Central memory CD8-positive, alpha-beta T cell (primary cell): ENCODE measurements around the gene CDH23.

Source experiments
- ATAC-seq: fragments of 150-1000 bp; cut with Tn5 transposase; replicated peaks from 2 replicates; pipeline ENCODE4 v1.10.0; 2022; ENCODE audit warnings: mild to moderate bottlenecking, moderate FRiP score, moderate number of reproducible peaks; ENCODE audit not compliant: poor library complexity, severe bottlenecking; ENCODE audit errors: extremely low read depth
- DNase-seq, 2 donors: peaks; one replicate each; pipeline ENCODE4 v3.0.0; 2021; ENCODE audit warnings: low spot score in 2 of 2
- H3K27ac Mint-ChIP-seq: one replicate; pipeline ENCODE4 v1.8.0; 2022; ENCODE audit warnings: low read depth, mild to moderate bottlenecking, moderate library complexity, mixed read lengths
- H3K27me3 Mint-ChIP-seq: one replicate; pipeline ENCODE4 v1.8.0; 2022; ENCODE audit warnings: mixed read lengths
- H3K36me3 Mint-ChIP-seq: one replicate; pipeline ENCODE4 v1.8.0; 2022; ENCODE audit warnings: mild to moderate bottlenecking, moderate library complexity, mixed read lengths; ENCODE audit not compliant: insufficient read depth
- H3K4me1 Mint-ChIP-seq: one replicate; pipeline ENCODE4 v1.8.0; 2022; ENCODE audit warnings: mixed read lengths
- H3K4me3 Mint-ChIP-seq: one replicate; pipeline ENCODE4 v1.8.0; 2022; ENCODE audit warnings: mild to moderate bottlenecking, moderate library complexity, mixed read lengths
- H3K9me3 Mint-ChIP-seq: one replicate; pipeline ENCODE4 v1.8.0; 2022; ENCODE audit warnings: mixed read lengths

The CDH23 gene

GRCh38 chr10:71545001-71545400, 148.3 kb downstream of the CDH23 start:
- Mint-ChIP-seq H3K4me3 (no peak overlapping the region), H3K9me3 (no peaks in the 10 kb centered on the region), H3K4me1 (no peaks in the 10 kb centered on the region), H3K27me3 (no peaks in the 10 kb centered on the region), H3K27ac (no peak overlapping the region), H3K36me3 (no peaks in the 10 kb centered on the region)
- ATAC-seq (no peak), DNase-seq (no peak)

- DNase-seq = no peak
- Mint-ChIP-seq H3K4me3 (no peak overlapping the region), H3K4me1 (no peaks in the 10 kb centered on the region), H3K9me3 (no peaks in the 10 kb centered on the region), H3K27me3 (no peaks in the 10 kb centered on the region), H3K36me3 (no peaks in the 10 kb centered on the region), H3K27ac (no peak overlapping the region)
- no peak for ATAC-seq
These were observed 149.5 kb downstream of the CDH23 start for GRCh38 chr10:71546220-71546619.

- Mint-ChIP-seq H3K9me3 (no peaks in the 10 kb centered on the region), H3K27me3 (no peaks in the 10 kb centered on the region), H3K4me1 (no peaks in the 10 kb centered on the region), H3K27ac (no peak overlapping the region), H3K36me3 (no peaks in the 10 kb centered on the region), H3K4me3 (no peak overlapping the region)
- ATAC-seq (no peak), DNase-seq (no peak)
These were observed 150.6 kb downstream of the CDH23 start for GRCh38 chr10:71547312-71547711.

DNA sequence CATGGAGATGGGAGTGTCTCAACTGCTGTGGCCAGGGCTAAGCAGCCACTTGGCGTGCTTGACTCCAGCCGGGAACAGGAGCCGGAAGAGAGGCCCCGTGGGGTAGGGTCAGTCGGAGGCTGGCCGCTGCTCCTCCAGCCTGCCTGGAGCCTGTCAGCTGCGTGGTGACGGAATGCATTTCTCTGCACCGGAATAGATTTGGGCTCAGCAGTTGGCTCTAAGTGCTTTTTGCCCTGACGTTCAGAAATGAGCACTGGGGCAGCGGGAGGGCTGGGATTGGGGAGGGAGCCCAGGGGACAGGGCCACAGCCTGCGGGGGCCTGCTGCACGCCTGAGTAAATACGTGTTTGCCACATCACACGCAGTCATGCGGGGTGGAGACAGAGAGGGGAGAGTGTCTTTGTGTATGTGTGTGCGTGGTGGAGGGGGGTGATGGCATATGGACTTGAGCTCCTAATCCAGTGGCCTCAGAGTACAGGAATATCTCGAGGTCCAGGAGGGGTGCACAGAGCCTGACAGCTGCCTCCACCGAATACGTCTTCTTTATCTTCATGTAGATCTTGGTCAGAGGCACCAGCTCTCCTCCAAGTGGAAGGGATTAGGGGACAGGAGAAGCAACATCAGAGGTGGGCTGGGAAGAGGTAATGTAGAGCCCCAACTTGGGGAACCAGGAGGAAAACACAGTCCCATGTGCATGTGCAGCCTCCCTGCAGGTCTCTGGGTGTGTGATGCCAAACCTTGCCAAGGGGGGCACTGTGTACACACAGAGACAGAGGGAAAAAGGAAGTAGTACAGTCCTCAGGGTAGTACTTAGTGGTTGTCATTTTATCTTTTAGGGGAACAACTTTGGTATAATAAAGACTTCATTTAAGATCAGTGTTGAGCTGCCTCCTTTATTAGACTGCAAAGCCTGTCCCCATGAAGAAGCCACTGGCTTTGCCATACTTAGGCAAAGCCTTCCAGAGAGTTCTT, 151.4 kb downstream of the CDH23 start:
- no peaks in the 10 kb centered on the region for H3K27me3 Mint-ChIP-seq
- no peaks in the 10 kb centered on the region for H3K9me3 Mint-ChIP-seq
- DNase-seq = no peak
- H3K4me1 Mint-ChIP-seq = no peaks in the 10 kb centered on the region
- peaks cover under 1% of the 10 kb centered on the region for H3K36me3 Mint-ChIP-seq
- no peak overlapping the region for H3K4me3 Mint-ChIP-seq
- ATAC-seq = no peak
- H3K27ac Mint-ChIP-seq = no peak overlapping the region

DNA sequence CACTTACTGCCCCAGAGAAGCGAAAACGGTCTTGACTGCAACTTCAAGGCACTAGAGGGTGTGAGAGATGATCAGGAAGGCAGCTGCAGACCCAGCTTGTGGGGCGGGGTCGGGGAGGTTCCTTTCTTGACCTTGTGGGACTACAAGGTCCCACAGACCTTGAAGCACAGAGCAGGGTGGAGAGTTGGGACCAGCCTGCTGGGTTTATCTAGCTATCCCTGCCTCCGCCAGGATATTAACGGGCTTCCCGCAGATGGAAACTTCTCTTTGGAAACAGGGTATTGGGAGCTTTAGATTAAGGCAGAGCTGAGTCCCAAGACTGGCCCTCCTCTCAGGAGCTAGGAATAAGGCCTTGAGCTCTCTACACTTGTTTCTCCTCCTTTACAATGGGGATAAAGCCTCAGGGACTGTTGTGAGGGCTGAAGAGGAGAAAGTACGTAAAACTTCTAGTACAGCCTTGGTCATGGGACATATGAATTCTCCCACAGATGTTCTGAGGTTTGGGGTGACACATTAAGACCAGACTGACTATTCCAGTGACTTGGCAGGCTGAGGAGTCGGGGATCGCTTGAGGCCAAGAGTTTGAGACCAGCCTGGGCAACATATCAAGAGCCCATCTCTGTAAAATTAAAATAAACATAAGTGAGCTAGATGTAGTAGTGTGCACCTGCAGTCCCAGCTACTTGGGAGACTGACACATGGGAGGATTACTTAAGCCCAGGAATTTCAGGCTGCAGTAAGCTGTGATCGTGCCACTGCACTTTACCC, 153.2 kb downstream of the CDH23 start:
- ATAC-seq = no peak
- Mint-ChIP-seq H3K4me3 (no peak overlapping the region), H3K27me3 (no peaks in the 10 kb centered on the region), H3K9me3 (no peaks in the 10 kb centered on the region), H3K4me1 (no peaks in the 10 kb centered on the region), H3K27ac (peak overlapping the region; percentile 90), H3K36me3 (peaks cover 2% of the 10 kb centered on the region)
- DNase-seq = no peak

GRCh38 chr10:71550628-71551027, 153.9 kb downstream of the CDH23 start:
- no peaks in the 10 kb centered on the region for H3K9me3 Mint-ChIP-seq
- H3K27me3 Mint-ChIP-seq = peaks cover 2% of the 10 kb centered on the region
- no peaks in the 10 kb centered on the region for H3K4me1 Mint-ChIP-seq
- ATAC-seq (no peak), DNase-seq (no peak)
- H3K4me3 Mint-ChIP-seq = no peak overlapping the region
- H3K27ac Mint-ChIP-seq = peak overlapping the region; percentile 90
- H3K36me3 Mint-ChIP-seq = peaks cover 2% of the 10 kb centered on the region

- DNase-seq = no peak
- H3K36me3 Mint-ChIP-seq = peaks cover 2% of the 10 kb centered on the region
- peaks cover 9% of the 10 kb centered on the region for H3K27me3 Mint-ChIP-seq
- no peaks in the 10 kb centered on the region for H3K9me3 Mint-ChIP-seq
- no peak overlapping the region for H3K4me3 Mint-ChIP-seq
- no peaks in the 10 kb centered on the region for H3K4me1 Mint-ChIP-seq
- H3K27ac Mint-ChIP-seq = no peak overlapping the region
- no peak for ATAC-seq
These were observed 155.2 kb downstream of the CDH23 start for GRCh38 chr10:71551970-71552369.

- no peak overlapping the region for H3K27ac Mint-ChIP-seq
- DNase-seq = no peak
- H3K4me3 Mint-ChIP-seq = no peak overlapping the region
- no peak for ATAC-seq
- no peaks in the 10 kb centered on the region for H3K9me3 Mint-ChIP-seq
- peaks cover 2% of the 10 kb centered on the region for H3K36me3 Mint-ChIP-seq
- no peaks in the 10 kb centered on the region for H3K4me1 Mint-ChIP-seq
- H3K27me3 Mint-ChIP-seq = peaks cover 14% of the 10 kb centered on the region
These were observed 156.7 kb downstream of the CDH23 start for GRCh38 chr10:71553432-71553831.

DNA sequence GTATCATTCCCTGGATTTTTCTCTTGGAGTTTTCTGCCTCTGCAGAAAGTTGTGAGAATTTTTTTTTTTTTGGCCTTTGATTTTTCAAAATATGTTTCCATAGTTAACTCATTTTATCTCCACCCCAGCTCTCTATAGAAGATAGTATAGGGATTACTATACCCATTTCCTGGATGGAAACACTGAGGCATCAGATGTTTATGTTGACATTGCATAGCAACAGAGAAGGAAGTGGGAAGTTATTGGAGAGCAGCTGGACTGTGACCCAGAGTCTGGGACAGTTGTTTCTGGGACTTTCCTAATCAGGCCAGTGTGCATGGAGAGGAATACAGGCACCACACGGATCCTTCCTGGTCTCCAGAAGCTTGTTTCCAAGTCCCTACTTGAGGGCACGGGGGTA, 158.0 kb downstream of the CDH23 start:
- H3K36me3 Mint-ChIP-seq = peaks cover 2% of the 10 kb centered on the region
- no peaks in the 10 kb centered on the region for H3K9me3 Mint-ChIP-seq
- H3K4me3 Mint-ChIP-seq = no peak overlapping the region
- DNase-seq (no peak), ATAC-seq (no peak)
- H3K27me3 Mint-ChIP-seq = peaks cover 22% of the 10 kb centered on the region
- no peaks in the 10 kb centered on the region for H3K4me1 Mint-ChIP-seq
- H3K27ac Mint-ChIP-seq = no peak overlapping the region

DNA sequence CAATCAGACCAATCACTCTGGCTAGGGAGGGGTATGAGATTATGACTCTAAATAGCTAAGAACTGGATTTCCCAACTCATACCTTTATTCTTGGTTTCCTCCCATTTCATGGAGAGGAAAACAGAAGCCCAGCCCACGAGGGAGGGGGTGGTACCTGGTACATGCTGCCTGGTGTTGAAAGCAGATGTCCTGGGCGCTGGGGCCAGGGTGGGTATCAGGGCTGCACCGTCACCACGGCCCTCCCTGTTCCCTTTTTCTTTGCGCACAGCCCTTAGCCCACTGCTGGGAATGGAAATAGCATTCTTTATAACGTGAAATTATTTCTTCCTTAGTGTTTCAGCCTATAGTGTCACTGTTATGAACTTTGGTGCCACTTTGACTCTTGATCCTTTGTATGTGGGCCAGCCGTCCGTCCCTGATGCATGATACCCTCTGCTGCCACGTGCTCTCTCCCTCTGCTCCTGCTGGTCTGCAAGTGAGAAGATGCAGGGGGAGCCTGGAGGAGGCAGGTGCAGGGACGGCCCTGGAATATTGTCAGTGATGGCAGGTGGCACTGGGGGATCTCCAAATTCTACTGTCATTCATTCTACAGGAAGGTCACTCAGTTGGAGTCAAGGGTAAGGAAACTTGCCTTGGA, 158.5 kb downstream of the CDH23 start:
- H3K4me1 Mint-ChIP-seq = no peaks in the 10 kb centered on the region
- no peaks in the 10 kb centered on the region for H3K9me3 Mint-ChIP-seq
- ATAC-seq = no peak
- peaks cover 27% of the 10 kb centered on the region for H3K27me3 Mint-ChIP-seq
- no peak overlapping the region for H3K4me3 Mint-ChIP-seq
- no peak overlapping the region for H3K27ac Mint-ChIP-seq
- H3K36me3 Mint-ChIP-seq = peaks cover 2% of the 10 kb centered on the region
- no peak for DNase-seq

DNA sequence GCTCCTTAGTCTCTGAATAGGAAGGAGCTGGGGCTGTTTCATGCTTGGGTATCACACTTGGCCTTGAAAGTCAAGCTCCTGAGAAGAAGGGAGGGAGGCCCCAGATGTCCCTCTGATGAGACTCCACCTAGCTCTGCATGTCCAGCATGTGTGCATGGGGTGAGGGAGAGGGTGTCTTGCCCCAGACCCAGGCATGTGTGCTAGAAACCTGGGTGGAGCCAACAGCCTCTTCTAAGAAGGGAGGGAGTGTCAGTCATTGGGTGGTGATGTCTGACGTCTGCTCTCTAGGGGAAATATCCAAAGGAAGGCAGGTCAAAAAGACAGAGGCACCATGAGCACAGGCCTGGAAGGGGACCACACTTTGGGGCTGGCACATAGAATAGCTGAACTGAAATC, 159.0 kb downstream of the CDH23 start:
- H3K27me3 Mint-ChIP-seq = peaks cover 32% of the 10 kb centered on the region
- no peaks in the 10 kb centered on the region for H3K9me3 Mint-ChIP-seq
- no peak overlapping the region for H3K27ac Mint-ChIP-seq
- H3K4me1 Mint-ChIP-seq = no peaks in the 10 kb centered on the region
- no peak overlapping the region for H3K4me3 Mint-ChIP-seq
- DNase-seq (no peak), ATAC-seq (no peak)
- H3K36me3 Mint-ChIP-seq = peaks cover 2% of the 10 kb centered on the region

DNA sequence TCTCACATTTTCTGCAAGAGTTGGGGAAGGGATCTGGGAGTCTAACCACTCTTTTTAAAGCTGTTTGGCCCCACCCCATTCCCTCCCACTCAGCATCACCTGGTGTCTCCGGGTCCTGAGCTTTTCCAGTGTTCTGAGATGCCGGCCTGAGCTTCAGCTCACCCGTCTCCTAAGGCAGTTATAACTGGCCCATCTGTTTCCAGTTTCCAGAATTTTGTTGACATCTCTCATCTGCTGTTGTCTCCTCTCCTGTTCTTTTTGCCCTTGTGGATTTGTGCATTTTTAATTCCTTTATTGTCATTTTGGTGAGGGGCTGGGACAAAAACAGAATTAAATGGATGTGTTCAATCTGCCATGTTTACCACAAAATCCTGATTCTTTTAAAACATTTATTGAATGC, 162.3 kb downstream of the CDH23 start:
- H3K4me1 Mint-ChIP-seq = no peaks in the 10 kb centered on the region
- H3K4me3 Mint-ChIP-seq = no peak overlapping the region
- no peaks in the 10 kb centered on the region for H3K9me3 Mint-ChIP-seq
- H3K27me3 Mint-ChIP-seq = peaks cover 60% of the 10 kb centered on the region
- H3K36me3 Mint-ChIP-seq = no peaks in the 10 kb centered on the region
- ATAC-seq (no peak), DNase-seq (no peak)
- H3K27ac Mint-ChIP-seq = no peak overlapping the region
